Activated naive CD8-positive, alpha-beta T cell treated with anti-CD3 and anti-CD28 coated beads, Interleukin-2, amount 50 U/mL, for 24 hours (primary cell): ENCODE measurements around the gene GPR61.

Experiments
- ATAC-seq: fragments of 150-1000 bp; cut with Tn5 transposase; one replicate; pipeline ENCODE4 v1.10.0; 2021
- DNase-seq: peaks from one replicate; pipeline ENCODE4 v3.0.0; 2021
- H3K27ac Mint-ChIP-seq: one replicate; pipeline ENCODE4 v1.8.0; 2021; ENCODE audit warnings: mild to moderate bottlenecking, mixed read lengths
- H3K27me3 Mint-ChIP-seq: one replicate; pipeline ENCODE4 v1.8.0; 2021; ENCODE audit warnings: mixed read lengths
- H3K36me3 Mint-ChIP-seq: one replicate; pipeline ENCODE4 v1.8.0; 2021; ENCODE audit warnings: low read depth, mixed read lengths
- H3K4me1 Mint-ChIP-seq: one replicate; pipeline ENCODE4 v1.8.0; 2021; ENCODE audit warnings: mixed read lengths
- H3K4me3 Mint-ChIP-seq: one replicate; pipeline ENCODE4 v1.8.0; 2021; ENCODE audit warnings: mild to moderate bottlenecking, moderate library complexity, mixed read lengths
- H3K9me3 Mint-ChIP-seq: one replicate; pipeline ENCODE4 v1.8.0; 2021; ENCODE audit warnings: mixed read lengths

The GPR61 gene

GRCh38 chr1:109539676-109540075 lies at the start of gene GPR61:
GPR61 (plus strand) TSS chr1:109539872; CDS start chr1:109543023, 3,151 bp downstream.
- Mint-ChIP-seq H3K36me3 (no peaks in the 10 kb centered on the region), H3K27me3 (no peaks in the 10 kb centered on the region), H3K4me3 (no peak within 1 kb of the TSS), H3K9me3 (no peaks in the 10 kb centered on the region), H3K4me1 (peaks cover 2% of the 10 kb centered on the region), H3K27ac (no peak within 1 kb of the TSS)
- no peak for DNase-seq
- no peak for ATAC-seq

- DNase-seq (peak; percentile 75), ATAC-seq (no peak)
- Mint-ChIP-seq H3K4me3 (no peak overlapping the region), H3K27ac (no peak overlapping the region), H3K27me3 (no peaks in the 10 kb centered on the region), H3K9me3 (no peaks in the 10 kb centered on the region), H3K36me3 (peaks cover 9% of the 10 kb centered on the region), H3K4me1 (peaks cover 18% of the 10 kb centered on the region)
Observed at GRCh38 chr1:109490029-109490933, 49.4 kb upstream of the GPR61 start.

- DNase-seq = no peak
- H3K27me3 Mint-ChIP-seq = no peaks in the 10 kb centered on the region
Observed at GRCh38 chr1:109490934-109491302, 48.8 kb upstream of the GPR61 start.

GRCh38 chr1:109491372-109491771 lies 48.3 kb upstream of the GPR61 start:
- Mint-ChIP-seq H3K4me3 (no peak overlapping the region), H3K4me1 (peaks cover 25% of the 10 kb centered on the region), H3K9me3 (no peaks in the 10 kb centered on the region), H3K27me3 (no peaks in the 10 kb centered on the region), H3K36me3 (peaks cover 12% of the 10 kb centered on the region), H3K27ac (no peak overlapping the region)
- no peak for ATAC-seq
- DNase-seq = no peak

More at GRCh38 chr1:109490934-109491302, 48.8 kb upstream of the GPR61 start:
- peaks cover 9% of the 10 kb centered on the region for H3K36me3 Mint-ChIP-seq
- H3K27ac Mint-ChIP-seq = no peak overlapping the region
- H3K9me3 Mint-ChIP-seq = no peaks in the 10 kb centered on the region
- ATAC-seq = no peak
- peaks cover 21% of the 10 kb centered on the region for H3K4me1 Mint-ChIP-seq
- no peak overlapping the region for H3K4me3 Mint-ChIP-seq

- Mint-ChIP-seq H3K36me3 (peaks cover 12% of the 10 kb centered on the region), H3K4me3 (no peak overlapping the region), H3K27me3 (no peaks in the 10 kb centered on the region), H3K4me1 (peaks cover 32% of the 10 kb centered on the region), H3K27ac (no peak overlapping the region), H3K9me3 (no peaks in the 10 kb centered on the region)
- peak; percentile 1 for DNase-seq
- ATAC-seq = no peak
Observed at GRCh38 chr1:109492779-109493178, 46.9 kb upstream of the GPR61 start.

GRCh38 chr1:109493227-109493626 lies 46.4 kb upstream of the GPR61 start:
- no peak overlapping the region for H3K27ac Mint-ChIP-seq
- ATAC-seq = no peak

GRCh38 chr1:109493805-109494539 lies 45.7 kb upstream of the GPR61 start, which contains the start of gene CYB561D1:
CYB561D1 (plus strand) TSS chr1:109494094; CDS start chr1:109494140, 46 bp downstream.
- H3K4me1 Mint-ChIP-seq = peaks cover 42% of the 10 kb centered on the region
- DNase-seq (peak; percentile 94), ATAC-seq (peak; percentile 83)
- H3K9me3 Mint-ChIP-seq = no peaks in the 10 kb centered on the region
- peaks cover 7% of the 10 kb centered on the region for H3K36me3 Mint-ChIP-seq
- peak within 1 kb of the TSS; percentile 95 for H3K4me3 Mint-ChIP-seq
- peak within 1 kb of the TSS; percentile 85 for H3K27ac Mint-ChIP-seq
- no peaks in the 10 kb centered on the region for H3K27me3 Mint-ChIP-seq

More at GRCh38 chr1:109493227-109493626, 46.4 kb upstream of the GPR61 start:
- H3K36me3 Mint-ChIP-seq = peaks cover 8% of the 10 kb centered on the region
- H3K27me3 Mint-ChIP-seq = no peaks in the 10 kb centered on the region
- peaks cover 36% of the 10 kb centered on the region for H3K4me1 Mint-ChIP-seq
- DNase-seq = peak; percentile 1
- no peaks in the 10 kb centered on the region for H3K9me3 Mint-ChIP-seq
- peak overlapping the region; percentile 95 for H3K4me3 Mint-ChIP-seq

- Mint-ChIP-seq H3K4me3 (peak overlapping the region; percentile 95), H3K27ac (no peak overlapping the region), H3K27me3 (no peaks in the 10 kb centered on the region), H3K9me3 (no peaks in the 10 kb centered on the region), H3K4me1 (peaks cover 59% of the 10 kb centered on the region), H3K36me3 (peaks cover 10% of the 10 kb centered on the region)
- no peak for DNase-seq
- no peak for ATAC-seq
Observed at GRCh38 chr1:109495738-109496137, 43.9 kb upstream of the GPR61 start.

GRCh38 chr1:109497449-109498160 lies 42.1 kb upstream of the GPR61 start:
- no peak for DNase-seq
- H3K27ac Mint-ChIP-seq = no peak overlapping the region
- H3K4me3 Mint-ChIP-seq = no peak overlapping the region
- no peak for ATAC-seq
- H3K4me1 Mint-ChIP-seq = peaks cover 78% of the 10 kb centered on the region
- peaks cover 10% of the 10 kb centered on the region for H3K36me3 Mint-ChIP-seq
- no peaks in the 10 kb centered on the region for H3K27me3 Mint-ChIP-seq
- H3K9me3 Mint-ChIP-seq = no peaks in the 10 kb centered on the region

- DNase-seq = peak; percentile 52
- no peak overlapping the region for H3K4me3 Mint-ChIP-seq
- no peaks in the 10 kb centered on the region for H3K27me3 Mint-ChIP-seq
- H3K9me3 Mint-ChIP-seq = no peaks in the 10 kb centered on the region
- ATAC-seq = no peak
- peaks cover 84% of the 10 kb centered on the region for H3K4me1 Mint-ChIP-seq
- H3K36me3 Mint-ChIP-seq = peaks cover 10% of the 10 kb centered on the region
- H3K27ac Mint-ChIP-seq = no peak overlapping the region
Observed at GRCh38 chr1:109498161-109498801, 41.4 kb upstream of the GPR61 start.

GRCh38 chr1:109499081-109499480 lies 40.6 kb upstream of the GPR61 start:
- no peak overlapping the region for H3K4me3 Mint-ChIP-seq
- H3K9me3 Mint-ChIP-seq = no peaks in the 10 kb centered on the region
- no peaks in the 10 kb centered on the region for H3K27me3 Mint-ChIP-seq
- peaks cover 89% of the 10 kb centered on the region for H3K4me1 Mint-ChIP-seq
- peaks cover 10% of the 10 kb centered on the region for H3K36me3 Mint-ChIP-seq
- ATAC-seq (no peak), DNase-seq (no peak)
- peak overlapping the region; percentile 47 for H3K27ac Mint-ChIP-seq

- ATAC-seq (peak; percentile 48), DNase-seq (peak; percentile 64)
- Mint-ChIP-seq H3K27ac (peak overlapping the region; percentile 46), H3K4me3 (no peak overlapping the region), H3K9me3 (no peaks in the 10 kb centered on the region), H3K4me1 (peaks cover 90% of the 10 kb centered on the region), H3K36me3 (peaks cover 10% of the 10 kb centered on the region), H3K27me3 (no peaks in the 10 kb centered on the region)
Observed at GRCh38 chr1:109499661-109500536, 39.8 kb upstream of the GPR61 start.

- peaks cover 90% of the 10 kb centered on the region for H3K4me1 Mint-ChIP-seq
- DNase-seq (no peak), ATAC-seq (no peak)
- H3K9me3 Mint-ChIP-seq = no peaks in the 10 kb centered on the region
- peaks cover 6% of the 10 kb centered on the region for H3K36me3 Mint-ChIP-seq
- no peak overlapping the region for H3K4me3 Mint-ChIP-seq
- no peak overlapping the region for H3K27ac Mint-ChIP-seq
- H3K27me3 Mint-ChIP-seq = no peaks in the 10 kb centered on the region
Observed at GRCh38 chr1:109500941-109501381, 38.7 kb upstream of the GPR61 start.
